OCI-LY7 (cell line): Measurements from ENCODE around the gene AMY1A. TPM values are rescaled to one million over a fixed set of nuclear protein-coding genes. Genes with fewer than 3 reads are reported as not detected.
"Not testable (repeated sequence)": the region's sequence is repeated elsewhere in the genome, so short reads cannot be mapped to it uniquely, and the experiment has no call there.

Experiments used
- Bru-seq: library from RNA; stranded (reverse); fragments of 400-500 nt; gene quantifications from one replicate; lab custom pipeline; 2021; lab: Mats Ljungman, UMichigan
- BruChase-seq, 2 experiments: library from RNA; stranded (reverse); fragments of 400-500 nt; gene quantifications; one replicate each; lab custom pipeline; 2021; lab: Mats Ljungman, UMichigan
- BruUV-seq: library from RNA; stranded (reverse); fragments of 400-500 nt; replicated peaks from 2 replicates; lab custom pipeline; 2021; lab: Mats Ljungman, UMichigan
- CTCF ChIA-PET: fragments of 300-600 bp; sonication (Branson Sonifier 250); formaldehyde crosslinking; loops from one replicate; lab custom pipeline; 2022; ENCODE audit warnings: antibody characterized with exemption; ENCODE audit not compliant: unreplicated experiment; lab: Charles Lee
- POLR2A ChIA-PET: fragments of 300-600 bp; sonication (Branson Sonifier 250); formaldehyde crosslinking; loops from one replicate; lab custom pipeline; 2022; ENCODE audit warnings: antibody characterized with exemption; lab: Charles Lee
- DNase-seq: peaks from one replicate; pipeline ENCODE4 v3.0.0-alpha.2; 2015; ENCODE audit warnings: low spot score
- H2AFZ ChIP-seq: fragments of 200-600 bp; sonication (generic), shearing (Covaris generic); 2 replicates; pipeline ENCODE4 v1.6.1; 2014; ENCODE audit warnings: mild to moderate bottlenecking, antibody characterized with exemption, low read length, moderate library complexity
- H3K27ac ChIP-seq: fragments of 200-600 bp; sonication (generic); 2 replicates; pipeline ENCODE4 v1.5.1; 2014; ENCODE audit warnings: mixed run types, low read depth, mild to moderate bottlenecking, moderate library complexity, low read length, inconsistent platforms; ENCODE audit not compliant: poor library complexity, severe bottlenecking
- H3K36me3 ChIP-seq: fragments of 200-600 bp; sonication (generic); 2 replicates; pipeline ENCODE4 v1.6.1; 2014; ENCODE audit warnings: mild to moderate bottlenecking, antibody characterized with exemption, low read length, moderate library complexity, mixed read lengths; ENCODE audit not compliant: insufficient read depth
- H3K4me1 ChIP-seq: fragments of 200-600 bp; sonication (generic); 2 replicates; pipeline ENCODE4 v1.5.1; 2014; ENCODE audit warnings: mild to moderate bottlenecking, low read length; ENCODE audit not compliant: insufficient read depth, poor library complexity, severe bottlenecking
- H3K4me2 ChIP-seq: fragments of 200-600 bp; sonication (generic); 2 replicates; pipeline ENCODE4 v1.6.1; 2014; ENCODE audit warnings: mild to moderate bottlenecking, low read length
- H3K4me3 ChIP-seq: fragments of 200-600 bp; sonication (generic); 2 replicates; pipeline ENCODE4 v1.5.1; 2014; ENCODE audit warnings: mild to moderate bottlenecking, low read depth, low read length; ENCODE audit not compliant: poor library complexity, severe bottlenecking
- H3K79me2 ChIP-seq: fragments of 200-600 bp; sonication (generic); 2 replicates; pipeline ENCODE4 v1.6.1; 2016; ENCODE audit warnings: low read depth, mild to moderate bottlenecking, low read length, moderate library complexity, mixed read lengths; ENCODE audit not compliant: insufficient read depth
- H3K9me2 ChIP-seq: fragments of 200-600 bp; sonication (generic); 2 replicates; pipeline ENCODE4 v1.6.1; 2016; ENCODE audit warnings: mild to moderate bottlenecking, low read length, mixed read lengths; ENCODE audit not compliant: insufficient read depth
- H3K9me3 ChIP-seq: fragments of 200-600 bp; sonication (generic); 2 replicates; pipeline ENCODE4 v1.6.1; 2014; ENCODE audit warnings: mild to moderate bottlenecking, mixed run types, low read length, mixed read lengths
- H4K20me1 ChIP-seq: fragments of 200-600 bp; sonication (generic); 2 replicates; pipeline ENCODE4 v1.6.1; 2014; ENCODE audit warnings: mild to moderate bottlenecking, antibody characterized with exemption, low read length, moderate library complexity, mixed read lengths; ENCODE audit not compliant: insufficient read depth
- EZH2phosphoT487 ChIP-seq: fragments of 200-600 bp; sonication (generic); IDR thresholded peaks from 2 replicates; pipeline ENCODE4 v1.6.1; 2018; ENCODE audit warnings: low read depth, borderline replicate concordance, mild to moderate bottlenecking, mixed run types, antibody characterized with exemption, low read length, moderate library complexity, mixed read lengths
- intact Hi-C: fragments of 100-400 bp; cut with micrococcal nuclease; formaldehyde crosslinking; loops from one replicate; pipeline ENCODE4 v1.10.0; 2022; ENCODE audit not compliant: unreplicated experiment
- long read RNA-seq: library from polyadenylated mRNA; stranded (forward); transcript quantifications from one replicate; pipeline ENCODE4 v2.0.0, GENCODE V29; 2022
- total RNA-seq, 2 experiments: library from RNA; depleted of rRNA in 1 of 2; stranded (reverse); fragments of >200 nt in 1 of 2; shearing (Covaris generic) in 1 of 2; gene quantifications; 2 replicates each; pipeline ENCODE4 v1.2.3, GENCODE V29; 2014 to 2022
- TF ChIP-seq, protein P1 (sequence below): fragments of 200-600 bp; sonication (generic); conservative IDR thresholded peaks from 2 replicates; pipeline ENCODE4 v1.5.1; 2014; ENCODE audit warnings: mild to moderate bottlenecking, antibody characterized with exemption, low read length, moderate library complexity, mixed read lengths

The AMY1A gene
- total RNA-seq (2014; rRNA removed; shearing (Covaris generic)) (not detected in 2 replicates), total RNA-seq (2022) (not detected in 2 replicates), Bru-seq, nascent RNA (not detected), BruChase-seq, experiment 1, labeled RNA remaining after a 6-hour chase (not detected), BruChase-seq, experiment 2, labeled RNA remaining after a 2-hour chase (not detected)
- long read RNA-seq: 0 reads

DNA sequence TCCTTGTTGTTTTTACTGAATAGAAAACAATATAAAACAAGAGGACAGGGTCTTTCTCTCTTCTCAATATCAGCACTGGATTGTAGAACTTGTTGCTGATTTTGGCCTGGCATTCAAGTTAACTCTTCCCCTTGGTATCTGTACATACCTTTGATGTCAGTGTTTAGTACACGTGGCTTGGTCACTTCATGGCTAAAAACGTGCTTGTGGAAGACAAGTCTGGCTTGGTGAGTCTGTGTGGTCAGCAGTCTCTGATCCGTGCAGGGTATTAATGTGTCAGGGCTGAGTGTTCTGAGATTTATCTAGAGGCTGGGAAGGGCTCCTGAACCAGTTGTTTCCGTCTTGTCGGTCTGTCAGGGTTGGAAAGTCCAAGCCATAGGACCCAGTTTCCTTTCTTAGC is at the start of gene AMY1A:
Gene AMY1A, plus strand, starts transcription at position 301 of the 400 bp plus-strand sequence. CDS start 571 bp downstream, outside the sequence.
- intact Hi-C loops, BruUV-seq, POLR2A ChIA-PET: not testable (repeated sequence)

DNA sequence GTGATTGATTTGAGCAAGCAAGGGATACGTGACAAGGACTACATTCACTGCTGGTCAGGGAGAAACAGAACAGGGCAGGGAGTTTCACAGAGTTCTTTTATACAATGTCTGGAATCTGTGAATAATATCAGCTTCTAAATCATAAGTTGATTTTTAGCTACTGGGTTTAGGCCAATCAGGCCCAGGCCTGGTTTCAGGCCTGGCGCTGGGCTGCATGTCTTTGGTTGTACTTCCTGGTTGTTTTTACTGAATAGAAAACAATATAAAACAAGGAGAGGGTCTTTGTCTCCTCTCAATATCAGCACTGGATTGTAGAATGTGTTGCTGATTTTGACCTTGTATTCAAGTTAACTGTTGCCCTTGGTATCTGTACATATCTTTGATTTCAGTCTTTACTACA is 39.2 kb upstream of the AMY1A start:
- CTCF ChIA-PET: no interaction called here

More for the DNA sequence above, at the start of gene AMY1A:
- H2AFZ ChIP-seq, H3K36me3 ChIP-seq, H3K27ac ChIP-seq, CTCF ChIA-PET, H3K79me2 ChIP-seq, H3K9me3 ChIP-seq, H4K20me1 ChIP-seq, H3K4me1 ChIP-seq, H3K4me2 ChIP-seq, H3K9me2 ChIP-seq, H3K4me3 ChIP-seq, DNase-seq: not testable (repeated sequence)

DNA sequence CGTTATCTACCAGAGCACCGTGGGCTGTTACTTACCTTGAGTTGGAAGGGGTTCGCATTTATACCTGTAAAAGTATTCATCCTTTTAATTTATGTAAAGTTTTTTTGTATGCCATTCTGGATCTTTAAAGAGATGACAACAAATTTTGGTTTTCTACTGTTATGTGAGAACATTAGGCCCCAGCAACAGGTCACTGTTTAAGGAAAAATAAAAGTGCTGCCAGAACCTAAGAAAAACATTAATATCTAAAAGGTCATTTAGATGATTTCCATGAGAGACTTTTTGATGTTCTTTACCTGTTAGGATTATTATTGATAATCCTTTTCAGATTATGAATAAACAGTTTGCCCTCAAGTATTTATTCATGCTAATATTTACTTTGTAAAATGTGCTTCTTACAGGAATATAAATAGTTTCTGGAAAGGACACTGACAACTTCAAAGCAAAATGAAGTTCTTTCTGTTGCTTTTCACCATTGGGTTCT is 38.5 kb upstream of the AMY1A start, which contains the start of gene AMY2A:
Gene AMY2A, plus strand, starts transcription at position 434 of the 484 bp plus-strand sequence. Its CDS starts 14 bp downstream, at position 448.
- H3K9me2 ChIP-seq, H3K36me3 ChIP-seq, BruUV-seq, H3K4me1 ChIP-seq, H3K4me3 ChIP-seq, POLR2A ChIA-PET, H3K4me2 ChIP-seq, DNase-seq, H4K20me1 ChIP-seq, H3K9me3 ChIP-seq, H3K27ac ChIP-seq, CTCF ChIA-PET, H3K79me2 ChIP-seq, intact Hi-C loops, H2AFZ ChIP-seq: not testable (repeated sequence)

More for the DNA sequence above, 39.2 kb upstream of the AMY1A start:
- H3K9me2 ChIP-seq: no peaks in the 10 kb centered on the region
- no peak overlapping the region for H3K4me3 ChIP-seq
- no peaks in the 10 kb centered on the region for H3K79me2 ChIP-seq
- H2AFZ ChIP-seq: no peak overlapping the region
- BruUV-seq: no TSS peak
- H4K20me1 ChIP-seq: no peaks in the 10 kb centered on the region
- POLR2A ChIA-PET: interaction anchor here (0.9 kb wide), 1 partner anchor 30 kb away, joined by 3 read pairs; no protein-coding TSS in a partner anchor
- H3K4me1 ChIP-seq: no peaks in the 10 kb centered on the region
- no peak for DNase-seq
- H3K36me3 ChIP-seq: no peaks in the 10 kb centered on the region
- H3K9me3 ChIP-seq: no peaks in the 10 kb centered on the region
- no peak for TF ChIP-seq EZH2phosphoT487
- TF ChIP-seq, protein P1, sequence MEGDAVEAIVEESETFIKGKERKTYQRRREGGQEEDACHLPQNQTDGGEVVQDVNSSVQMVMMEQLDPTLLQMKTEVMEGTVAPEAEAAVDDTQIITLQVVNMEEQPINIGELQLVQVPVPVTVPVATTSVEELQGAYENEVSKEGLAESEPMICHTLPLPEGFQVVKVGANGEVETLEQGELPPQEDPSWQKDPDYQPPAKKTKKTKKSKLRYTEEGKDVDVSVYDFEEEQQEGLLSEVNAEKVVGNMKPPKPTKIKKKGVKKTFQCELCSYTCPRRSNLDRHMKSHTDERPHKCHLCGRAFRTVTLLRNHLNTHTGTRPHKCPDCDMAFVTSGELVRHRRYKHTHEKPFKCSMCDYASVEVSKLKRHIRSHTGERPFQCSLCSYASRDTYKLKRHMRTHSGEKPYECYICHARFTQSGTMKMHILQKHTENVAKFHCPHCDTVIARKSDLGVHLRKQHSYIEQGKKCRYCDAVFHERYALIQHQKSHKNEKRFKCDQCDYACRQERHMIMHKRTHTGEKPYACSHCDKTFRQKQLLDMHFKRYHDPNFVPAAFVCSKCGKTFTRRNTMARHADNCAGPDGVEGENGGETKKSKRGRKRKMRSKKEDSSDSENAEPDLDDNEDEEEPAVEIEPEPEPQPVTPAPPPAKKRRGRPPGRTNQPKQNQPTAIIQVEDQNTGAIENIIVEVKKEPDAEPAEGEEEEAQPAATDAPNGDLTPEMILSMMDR: no peak
- no peak overlapping the region for H3K27ac ChIP-seq
- no peak overlapping the region for H3K4me2 ChIP-seq
- intact Hi-C loops: no loop called here

GRCh38 chr1:103627436-103627835 is 28.1 kb upstream of the AMY1A start:
- H3K79me2 ChIP-seq, H3K27ac ChIP-seq, CTCF ChIA-PET, H3K4me3 ChIP-seq, H3K4me1 ChIP-seq, H3K4me2 ChIP-seq, H3K9me2 ChIP-seq, POLR2A ChIA-PET, H3K36me3 ChIP-seq, BruUV-seq, H3K9me3 ChIP-seq, DNase-seq, intact Hi-C loops, H2AFZ ChIP-seq, H4K20me1 ChIP-seq: not testable (repeated sequence)

DNA sequence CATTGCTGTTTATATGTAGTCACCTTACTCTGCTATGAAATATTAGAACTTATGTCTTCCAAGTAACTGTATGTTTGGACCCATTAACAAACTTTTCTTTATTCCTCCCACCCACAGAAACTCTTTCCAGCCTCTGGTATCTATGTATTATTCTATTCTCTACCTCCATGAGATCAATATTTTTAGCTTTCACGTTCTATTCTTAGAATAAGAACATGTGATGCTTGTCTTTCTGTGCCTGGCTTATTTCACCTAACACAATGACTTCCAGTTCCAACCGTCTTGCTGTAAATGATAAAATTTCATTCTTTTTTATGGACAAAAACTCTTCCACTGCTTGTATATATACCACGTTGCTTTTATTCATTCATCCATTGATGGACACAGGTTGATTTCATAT is 14.4 kb upstream of the AMY1A start:
- H3K9me3 ChIP-seq, H3K4me1 ChIP-seq, CTCF ChIA-PET, POLR2A ChIA-PET, H3K79me2 ChIP-seq, intact Hi-C loops, H3K4me3 ChIP-seq, DNase-seq, H3K36me3 ChIP-seq, BruUV-seq, H4K20me1 ChIP-seq, H3K27ac ChIP-seq, H2AFZ ChIP-seq, H3K4me2 ChIP-seq, H3K9me2 ChIP-seq: not testable (repeated sequence)
